Neural cell (in vitro differentiated cells): ENCODE data around the gene CENPP. TPM values are rescaled to one million over a fixed set of nuclear protein-coding genes. Genes with fewer than 3 reads are reported as not detected.

ENCODE experiments used
- H2AFZ ChIP-seq: fragments of 200-600, 300-800 bp; sonication (generic), shearing (Covaris generic); 2 replicates; pipeline ENCODE4 v1.6.0; 2014; ENCODE audit warnings: low read depth, mild to moderate bottlenecking, antibody characterized with exemption, low read length, moderate library complexity
- H3F3A ChIP-seq: fragments of 200-600 bp; shearing (Covaris generic); 2 replicates; pipeline ENCODE4 v1.6.1; 2016; ENCODE audit warnings: mild to moderate bottlenecking, moderate library complexity, mixed read lengths, antibody characterized with exemption, low read length; ENCODE audit not compliant: insufficient read depth, poor library complexity, severe bottlenecking
- H3K27ac ChIP-seq: fragments of 200-600, 300-800 bp; sonication (generic), shearing (Covaris generic); 2 replicates; pipeline ENCODE4 v1.5.1; 2014; ENCODE audit warnings: mild to moderate bottlenecking, low read length, moderate library complexity
- H3K27me3 ChIP-seq: fragments of 300-800, 200-600 bp; sonication (generic), shearing (Covaris generic); 2 replicates; pipeline ENCODE4 v1.6.0; 2014; ENCODE audit warnings: mild to moderate bottlenecking, low read depth, low read length, moderate library complexity; ENCODE audit not compliant: insufficient read depth
- H3K36me3 ChIP-seq: fragments of 300-800, 200-600 bp; sonication (generic), shearing (Covaris generic); 2 replicates; pipeline ENCODE4 v1.5.1; 2014; ENCODE audit warnings: mild to moderate bottlenecking, antibody characterized with exemption, low read length, moderate library complexity; ENCODE audit not compliant: insufficient read depth
- H3K4me2 ChIP-seq: fragments of 300-800, 200-600 bp; sonication (generic), shearing (Covaris generic); 2 replicates; pipeline ENCODE4 v1.6.0; 2014; ENCODE audit warnings: mild to moderate bottlenecking, low read length
- H3K4me3 ChIP-seq: fragments of 300-800, 200-600 bp; sonication (generic), shearing (Covaris generic); 2 replicates; pipeline ENCODE4 v1.5.1; 2014; ENCODE audit warnings: mild to moderate bottlenecking, low read length, moderate library complexity
- H3K79me2 ChIP-seq: fragments of 200-600 bp; shearing (Covaris generic); replicated peaks from 2 replicates; pipeline ENCODE4 v1.6.0; 2014; ENCODE audit warnings: mild to moderate bottlenecking, low read length, moderate library complexity; ENCODE audit not compliant: insufficient read depth
- H3K9ac ChIP-seq: fragments of 300-800, 200-600 bp; sonication (generic), shearing (Covaris generic); 2 replicates; pipeline ENCODE4 v1.6.1; 2016; ENCODE audit warnings: mild to moderate bottlenecking, low read length, mixed read lengths
- H3K9me2 ChIP-seq: fragments of 200-600 bp; shearing (Covaris generic); 2 replicates; pipeline ENCODE4 v1.6.1; 2016; ENCODE audit warnings: mild to moderate bottlenecking, low read length, mixed read lengths; ENCODE audit not compliant: insufficient read depth
- H3K9me3 ChIP-seq: fragments of 200-600, 300-800 bp; sonication (generic), shearing (Covaris generic); 2 replicates; pipeline ENCODE4 v1.6.1; 2016; ENCODE audit warnings: mild to moderate bottlenecking, mixed run types, low read length, moderate library complexity, mixed read lengths
- H4K20me1 ChIP-seq: fragments of 200-600 bp; shearing (Covaris generic); 2 replicates; pipeline ENCODE4 v1.6.1; 2016; ENCODE audit warnings: mild to moderate bottlenecking, mixed run types; ENCODE audit not compliant: insufficient read depth
- EP300 ChIP-seq: fragments of 450-650 bp; conservative IDR thresholded peaks from 2 replicates; pipeline ENCODE4 v1.6.1; 2014; ENCODE audit warnings: antibody characterized with exemption, mild to moderate bottlenecking, moderate library complexity; ENCODE audit not compliant: poor library complexity, severe bottlenecking
- EZH2 ChIP-seq: fragments of 200-600, 300-800 bp; shearing (Covaris generic), sonication (generic); IDR thresholded peaks from 2 replicates; pipeline ENCODE4 v1.6.1; 2014; ENCODE audit warnings: antibody characterized with exemption, low read length, borderline replicate concordance, mild to moderate bottlenecking; ENCODE audit not compliant: insufficient read depth, poor library complexity, severe bottlenecking
- MXI1 ChIP-seq: fragments of 450-650 bp; conservative IDR thresholded peaks from 2 replicates; pipeline ENCODE4 v1.6.1; 2014; ENCODE audit warnings: antibody characterized with exemption, mild to moderate bottlenecking; ENCODE audit not compliant: poor library complexity, severe bottlenecking
- POLR2AphosphoS5 ChIP-seq: IDR thresholded peaks from 2 replicates; pipeline ENCODE4 v1.6.1; 2012
- RAD21 ChIP-seq: fragments of 450-650 bp; conservative IDR thresholded peaks from 2 replicates; pipeline ENCODE4 v1.6.1; 2014; ENCODE audit warnings: antibody characterized with exemption, mild to moderate bottlenecking, moderate library complexity
- SMC3 ChIP-seq: fragments of 450-650 bp; conservative IDR thresholded peaks from 2 replicates; pipeline ENCODE4 v1.6.1; 2014; ENCODE audit warnings: antibody characterized with exemption, mild to moderate bottlenecking, moderate library complexity; ENCODE audit not compliant: poor library complexity
- TAF1 ChIP-seq: IDR thresholded peaks from 2 replicates; pipeline ENCODE4 v1.6.1; 2012; ENCODE audit warnings: low read depth
- polyA plus RNA-seq: library from polyadenylated mRNA; depleted of rRNA; stranded (reverse); fragments of >200 nt; gene quantifications from 2 replicates; pipeline ENCODE4 v1.2.3, GENCODE V29; 2014
- TF ChIP-seq, protein P1 (sequence below): IDR thresholded peaks from 2 replicates; pipeline ENCODE4 v1.6.1; 2012; ENCODE audit warnings: borderline replicate concordance
- TF ChIP-seq, protein P2 (sequence below): fragments of 450-650 bp; IDR thresholded peaks from 2 replicates; pipeline ENCODE4 v1.5.1; 2014; ENCODE audit warnings: antibody characterized with exemption, mild to moderate bottlenecking, moderate library complexity; ENCODE audit not compliant: poor library complexity, severe bottlenecking

Gene CENPP
- polyA plus RNA-seq, 1 donor from 2014 or later, result 5.0 TPM

DNA sequence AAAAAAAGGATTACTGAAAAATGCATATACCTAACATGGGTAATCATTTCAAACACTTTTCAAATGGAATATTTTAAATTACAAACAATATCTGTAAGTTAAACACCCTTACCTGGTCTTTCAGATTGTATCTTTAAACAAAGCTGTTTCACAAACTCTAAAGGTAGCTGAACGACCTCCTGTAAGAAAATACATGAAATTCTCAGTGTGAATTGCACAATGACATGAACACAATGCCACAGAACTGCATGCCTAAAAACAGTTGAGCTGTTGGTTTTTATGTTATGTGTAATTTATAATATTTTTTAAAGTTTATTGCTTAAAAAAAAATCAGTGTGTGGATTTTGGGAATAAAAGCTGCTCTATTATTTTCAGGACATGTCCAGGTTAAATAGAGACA is 326.7 kb downstream of the CENPP start:
- Histone ChIP-seq H3K27me3 (no peaks in the 10 kb centered on the region), H3F3A (no peaks in the 10 kb centered on the region), H4K20me1 (no peaks in the 10 kb centered on the region), H3K27ac (no peak overlapping the region), H3K79me2 (no peaks in the 10 kb centered on the region), H3K4me2 (no peak overlapping the region), H3K9ac (no peak overlapping the region), H3K36me3 (no peaks in the 10 kb centered on the region), H2AFZ (no peak overlapping the region), H3K9me2 (no peaks in the 10 kb centered on the region), H3K9me3 (no peaks in the 10 kb centered on the region), H3K4me3 (no peak overlapping the region)
- no peak for TF ChIP-seq POLR2AphosphoS5
- TF ChIP-seq EZH2, result no peak
- TF ChIP-seq, protein P1, sequence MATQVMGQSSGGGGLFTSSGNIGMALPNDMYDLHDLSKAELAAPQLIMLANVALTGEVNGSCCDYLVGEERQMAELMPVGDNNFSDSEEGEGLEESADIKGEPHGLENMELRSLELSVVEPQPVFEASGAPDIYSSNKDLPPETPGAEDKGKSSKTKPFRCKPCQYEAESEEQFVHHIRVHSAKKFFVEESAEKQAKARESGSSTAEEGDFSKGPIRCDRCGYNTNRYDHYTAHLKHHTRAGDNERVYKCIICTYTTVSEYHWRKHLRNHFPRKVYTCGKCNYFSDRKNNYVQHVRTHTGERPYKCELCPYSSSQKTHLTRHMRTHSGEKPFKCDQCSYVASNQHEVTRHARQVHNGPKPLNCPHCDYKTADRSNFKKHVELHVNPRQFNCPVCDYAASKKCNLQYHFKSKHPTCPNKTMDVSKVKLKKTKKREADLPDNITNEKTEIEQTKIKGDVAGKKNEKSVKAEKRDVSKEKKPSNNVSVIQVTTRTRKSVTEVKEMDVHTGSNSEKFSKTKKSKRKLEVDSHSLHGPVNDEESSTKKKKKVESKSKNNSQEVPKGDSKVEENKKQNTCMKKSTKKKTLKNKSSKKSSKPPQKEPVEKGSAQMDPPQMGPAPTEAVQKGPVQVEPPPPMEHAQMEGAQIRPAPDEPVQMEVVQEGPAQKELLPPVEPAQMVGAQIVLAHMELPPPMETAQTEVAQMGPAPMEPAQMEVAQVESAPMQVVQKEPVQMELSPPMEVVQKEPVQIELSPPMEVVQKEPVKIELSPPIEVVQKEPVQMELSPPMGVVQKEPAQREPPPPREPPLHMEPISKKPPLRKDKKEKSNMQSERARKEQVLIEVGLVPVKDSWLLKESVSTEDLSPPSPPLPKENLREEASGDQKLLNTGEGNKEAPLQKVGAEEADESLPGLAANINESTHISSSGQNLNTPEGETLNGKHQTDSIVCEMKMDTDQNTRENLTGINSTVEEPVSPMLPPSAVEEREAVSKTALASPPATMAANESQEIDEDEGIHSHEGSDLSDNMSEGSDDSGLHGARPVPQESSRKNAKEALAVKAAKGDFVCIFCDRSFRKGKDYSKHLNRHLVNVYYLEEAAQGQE, result no peak
- no peak for TF ChIP-seq TAF1
- TF ChIP-seq, protein P2, sequence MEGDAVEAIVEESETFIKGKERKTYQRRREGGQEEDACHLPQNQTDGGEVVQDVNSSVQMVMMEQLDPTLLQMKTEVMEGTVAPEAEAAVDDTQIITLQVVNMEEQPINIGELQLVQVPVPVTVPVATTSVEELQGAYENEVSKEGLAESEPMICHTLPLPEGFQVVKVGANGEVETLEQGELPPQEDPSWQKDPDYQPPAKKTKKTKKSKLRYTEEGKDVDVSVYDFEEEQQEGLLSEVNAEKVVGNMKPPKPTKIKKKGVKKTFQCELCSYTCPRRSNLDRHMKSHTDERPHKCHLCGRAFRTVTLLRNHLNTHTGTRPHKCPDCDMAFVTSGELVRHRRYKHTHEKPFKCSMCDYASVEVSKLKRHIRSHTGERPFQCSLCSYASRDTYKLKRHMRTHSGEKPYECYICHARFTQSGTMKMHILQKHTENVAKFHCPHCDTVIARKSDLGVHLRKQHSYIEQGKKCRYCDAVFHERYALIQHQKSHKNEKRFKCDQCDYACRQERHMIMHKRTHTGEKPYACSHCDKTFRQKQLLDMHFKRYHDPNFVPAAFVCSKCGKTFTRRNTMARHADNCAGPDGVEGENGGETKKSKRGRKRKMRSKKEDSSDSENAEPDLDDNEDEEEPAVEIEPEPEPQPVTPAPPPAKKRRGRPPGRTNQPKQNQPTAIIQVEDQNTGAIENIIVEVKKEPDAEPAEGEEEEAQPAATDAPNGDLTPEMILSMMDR, result no peak
- no peak for TF ChIP-seq RAD21
- no peak for TF ChIP-seq SMC3

DNA sequence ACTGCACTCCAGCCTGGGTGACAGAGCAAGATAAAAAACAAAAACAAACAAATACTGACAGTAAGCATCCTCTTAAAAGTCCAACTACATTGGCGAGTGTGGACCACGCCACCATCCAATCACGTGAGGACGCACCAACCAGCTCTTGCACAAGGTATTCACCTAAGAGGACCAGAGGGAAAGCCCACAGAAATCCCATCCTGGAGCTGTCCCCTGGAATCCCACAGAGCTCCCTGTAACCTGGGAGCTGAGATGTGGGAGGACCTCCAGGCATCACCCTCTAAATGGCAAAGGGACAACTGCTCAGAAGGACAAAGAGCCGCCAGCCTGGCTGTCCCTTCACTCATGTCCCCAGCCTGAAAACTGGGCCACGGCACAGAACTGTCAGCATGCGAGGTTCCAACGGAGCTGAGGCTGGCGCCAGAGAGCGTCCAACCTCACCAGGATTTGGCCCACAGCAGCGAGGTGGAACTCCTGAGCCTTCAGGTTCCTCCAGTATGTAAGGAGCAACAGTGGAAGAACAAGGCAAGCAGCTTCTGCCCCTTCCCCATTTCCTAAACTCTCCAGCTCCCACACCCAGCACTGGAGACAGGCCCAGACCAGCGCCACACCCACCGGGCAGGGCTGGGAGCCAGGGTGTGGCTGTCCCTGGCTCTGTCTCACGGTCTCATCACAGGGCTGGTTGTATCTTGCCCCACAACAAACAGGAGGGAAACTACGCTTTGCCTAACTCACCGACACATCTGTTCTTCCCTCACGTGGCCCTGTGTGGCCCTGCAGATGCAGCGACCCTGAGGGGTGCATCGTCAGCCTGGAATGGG is 328.9 kb downstream of the CENPP start:
- Histone ChIP-seq H4K20me1 (no peaks in the 10 kb centered on the region), H3K4me2 (no peak overlapping the region), H3K27ac (no peak overlapping the region)

More for the DNA sequence above, 328.9 kb downstream of the CENPP start:
- TF ChIP-seq, protein P2, result no peak
- TF ChIP-seq SMC3 (no peak), EP300 (no peak), MXI1 (no peak), POLR2AphosphoS5 (no peak), RAD21 (no peak), EZH2 (no peak), TAF1 (no peak)
- TF ChIP-seq, protein P1, result no peak
- Histone ChIP-seq H3K27me3 (no peaks in the 10 kb centered on the region), H3K79me2 (no peaks in the 10 kb centered on the region), H3K36me3 (no peaks in the 10 kb centered on the region), H3F3A (no peaks in the 10 kb centered on the region), H3K9me2 (no peaks in the 10 kb centered on the region), H2AFZ (no peak overlapping the region), H3K9me3 (no peaks in the 10 kb centered on the region), H3K4me3 (no peak overlapping the region), H3K9ac (no peak overlapping the region)
